NCI-H128 (cell line): ENCODE measurements around the gene RNU6-9.

ENCODE experiments used
- DNase-seq: peaks from one replicate; lab custom pipeline; 2025; ENCODE audit not compliant: unreplicated experiment; lab: John Stamatoyannopoulos, UW

RNU6-9 gene

DNA sequence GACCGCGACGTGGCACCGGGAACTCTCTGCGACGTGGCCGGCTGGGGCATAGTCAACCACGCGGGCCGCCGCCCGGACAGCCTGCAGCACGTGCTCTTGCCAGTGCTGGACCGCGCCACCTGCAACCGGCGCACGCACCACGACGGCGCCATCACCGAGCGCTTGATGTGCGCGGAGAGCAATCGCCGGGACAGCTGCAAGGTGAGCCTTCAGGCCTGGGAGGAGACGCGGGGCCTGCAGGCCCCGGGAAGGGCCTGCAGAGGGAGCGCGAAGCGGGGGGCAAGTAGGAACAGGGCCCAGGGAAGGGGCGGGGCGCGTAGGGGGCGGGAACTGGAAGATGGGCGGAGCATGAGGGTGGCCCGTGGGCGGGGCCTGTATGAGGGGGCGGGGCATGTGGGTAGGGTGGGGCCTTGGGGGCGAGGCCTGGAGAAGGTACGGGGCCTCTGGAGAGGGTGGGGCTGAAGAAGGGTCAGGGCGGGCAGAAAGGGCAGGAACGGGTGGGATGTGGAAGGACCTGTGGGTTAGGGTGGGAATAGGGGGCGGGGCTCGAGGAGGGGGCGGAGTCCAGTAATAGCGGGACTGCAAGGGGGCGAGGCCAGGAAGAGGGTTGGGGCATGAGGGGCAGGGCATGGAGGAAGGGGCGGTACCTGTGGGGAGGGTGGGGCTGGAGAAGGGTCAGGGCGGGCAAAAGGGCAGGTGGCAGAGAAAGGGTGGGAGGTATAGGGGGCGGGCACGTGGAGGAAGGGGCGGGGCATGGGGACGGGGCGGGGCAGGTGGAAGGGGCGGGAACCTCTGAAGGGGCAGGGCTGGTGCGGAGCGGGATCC is 31.3 kb upstream of the RNU6-9 start:
- DNase-seq: no peak

GRCh38 chr19:862581-863314 is 30.5 kb upstream of the RNU6-9 start:
- DNase-seq: no peak

- no peak for DNase-seq
These were observed 30.0 kb upstream of the RNU6-9 start for GRCh38 chr19:863315-863620.

- no peak for DNase-seq
These were observed 26.4 kb upstream of the RNU6-9 start for GRCh38 chr19:866769-867300.

- DNase-seq: no peak
These were observed 25.9 kb upstream of the RNU6-9 start for GRCh38 chr19:867301-867793.

GRCh38 chr19:867855-868457 is 25.3 kb upstream of the RNU6-9 start:
- DNase-seq: no peak

- DNase-seq: no peak
These were observed 24.6 kb upstream of the RNU6-9 start for GRCh38 chr19:868458-869244.

GRCh38 chr19:869245-870177 is 23.8 kb upstream of the RNU6-9 start:
- DNase-seq: no peak

DNA sequence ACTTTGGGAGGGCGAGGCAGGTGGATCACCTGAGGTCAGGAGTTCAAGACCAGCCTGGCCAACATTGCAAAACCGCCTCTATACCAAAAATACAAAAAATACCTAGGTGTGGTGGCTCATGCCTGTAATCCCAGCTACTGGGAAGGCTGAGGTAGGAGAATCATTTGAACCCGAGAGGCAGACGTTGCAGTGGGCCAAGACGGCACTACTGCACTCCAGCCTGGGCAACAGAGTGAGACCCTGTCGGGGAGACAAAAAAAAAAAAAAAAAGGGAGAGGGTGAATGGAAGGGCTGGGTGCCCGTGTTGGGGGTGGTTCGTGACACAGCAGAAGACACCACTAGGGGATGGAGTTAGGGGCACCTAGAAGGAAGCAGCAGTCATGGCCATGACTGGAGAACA is 23.0 kb upstream of the RNU6-9 start:
- DNase-seq: no peak

DNA sequence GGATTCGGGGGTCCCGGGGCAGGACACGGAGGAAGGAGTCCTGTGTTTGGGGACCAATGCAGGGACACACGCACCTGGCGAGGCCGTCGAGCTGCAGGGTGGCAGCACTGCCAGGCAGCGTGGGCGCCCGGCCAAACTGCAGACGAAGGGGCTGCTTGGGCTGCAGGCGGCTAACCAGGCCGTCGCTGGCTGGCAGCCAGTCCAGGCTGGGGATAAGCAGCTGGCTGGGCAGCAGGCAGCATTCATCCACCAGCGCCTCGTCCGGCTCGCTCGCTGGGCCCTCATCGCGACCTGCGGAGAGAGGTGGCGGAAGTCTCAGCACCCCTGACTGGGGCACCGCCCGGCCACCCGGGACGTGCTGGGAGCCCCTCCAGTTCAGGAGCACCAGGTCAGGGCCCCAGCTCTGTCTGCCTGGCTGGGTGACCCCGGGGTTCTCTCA is 22.3 kb upstream of the RNU6-9 start:
- no peak for DNase-seq

DNA sequence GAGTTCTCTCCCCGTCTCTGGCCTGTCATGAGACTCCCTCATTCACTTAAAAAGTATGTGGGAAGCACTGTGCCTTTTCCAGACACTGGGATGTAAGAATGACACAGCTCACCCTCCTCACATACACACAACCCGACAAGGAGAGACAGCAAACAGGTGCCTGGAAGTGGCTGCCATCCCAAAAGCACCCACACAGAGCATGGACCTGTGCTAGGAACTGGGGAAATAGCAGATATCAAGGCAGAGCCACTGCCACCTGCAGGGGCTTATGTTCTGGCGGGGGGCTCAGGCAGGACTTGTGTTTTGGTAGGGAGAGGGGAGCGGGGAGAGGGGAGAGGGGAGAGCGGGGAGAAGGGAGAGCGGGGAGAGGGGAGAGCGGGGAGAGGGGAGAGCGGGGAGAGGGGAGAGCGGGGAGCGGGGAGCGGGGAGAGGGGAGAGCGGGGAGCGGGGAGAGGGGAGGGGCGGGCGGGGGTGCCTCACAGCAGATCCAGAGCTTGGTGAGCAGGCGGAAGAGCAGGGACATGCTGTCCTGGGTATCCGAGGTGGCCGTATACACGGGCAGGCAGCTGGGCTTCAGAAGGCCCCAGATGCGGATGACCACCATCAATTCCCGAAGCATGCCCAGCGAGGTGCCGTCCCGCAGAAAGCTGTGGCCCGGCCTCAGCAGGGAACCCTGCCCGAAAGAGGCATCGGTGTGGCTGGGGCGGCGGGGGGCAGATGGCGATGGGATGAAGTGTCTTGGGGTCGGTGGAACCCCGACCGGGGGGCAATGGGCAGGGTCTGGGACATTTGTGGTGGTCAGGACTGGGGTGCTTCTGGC is 21.6 kb upstream of the RNU6-9 start:
- no peak for DNase-seq

- DNase-seq: no peak
These were observed 20.9 kb upstream of the RNU6-9 start for GRCh38 chr19:872266-872951.

DNA sequence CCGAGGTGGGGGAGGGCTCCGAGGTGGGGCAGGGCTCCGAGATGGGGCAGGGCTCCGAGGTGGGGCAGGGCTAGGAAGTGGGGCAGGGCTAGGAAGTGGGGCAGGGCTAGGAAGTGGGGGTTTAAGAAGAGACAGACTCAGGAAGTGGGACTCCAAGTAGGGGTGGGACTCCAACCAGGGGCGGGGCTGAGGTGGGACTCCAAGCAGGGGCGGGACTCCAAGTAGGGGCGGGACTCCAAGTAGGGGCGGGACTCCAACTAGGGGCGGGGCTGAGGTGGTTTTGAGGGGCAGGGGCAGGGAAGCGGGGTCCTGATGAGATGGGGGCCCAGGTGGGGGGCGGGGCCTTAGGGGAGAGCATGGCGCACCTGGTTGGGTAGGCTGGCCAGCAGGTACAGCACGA is 20.2 kb upstream of the RNU6-9 start:
- DNase-seq: no peak

DNA sequence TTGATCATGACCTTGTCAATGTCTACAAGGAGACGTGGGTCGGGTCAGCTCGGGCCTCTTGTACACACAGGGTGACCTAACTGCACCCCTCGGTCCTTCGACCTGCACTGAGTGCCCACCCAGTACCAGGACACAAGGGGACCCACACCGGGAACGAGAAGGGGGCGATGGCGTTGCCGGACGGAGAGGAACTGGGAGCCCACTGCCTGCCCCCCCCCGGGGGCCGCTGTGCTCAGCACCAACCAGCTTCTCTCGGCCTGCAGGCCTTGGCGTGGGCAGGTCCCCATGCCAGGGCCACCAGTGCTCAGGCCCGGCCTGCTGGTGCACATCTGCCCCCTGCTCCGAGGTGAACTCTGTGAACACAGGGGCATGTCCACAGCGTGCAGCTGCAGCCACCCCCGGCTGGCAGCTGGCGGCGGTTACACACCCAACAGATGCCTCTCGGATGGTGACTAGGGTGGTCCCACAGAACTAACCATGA is 19.7 kb upstream of the RNU6-9 start:
- no peak for DNase-seq

GRCh38 chr19:875265-875879 is 17.9 kb upstream of the RNU6-9 start:
- DNase-seq: no peak

DNA sequence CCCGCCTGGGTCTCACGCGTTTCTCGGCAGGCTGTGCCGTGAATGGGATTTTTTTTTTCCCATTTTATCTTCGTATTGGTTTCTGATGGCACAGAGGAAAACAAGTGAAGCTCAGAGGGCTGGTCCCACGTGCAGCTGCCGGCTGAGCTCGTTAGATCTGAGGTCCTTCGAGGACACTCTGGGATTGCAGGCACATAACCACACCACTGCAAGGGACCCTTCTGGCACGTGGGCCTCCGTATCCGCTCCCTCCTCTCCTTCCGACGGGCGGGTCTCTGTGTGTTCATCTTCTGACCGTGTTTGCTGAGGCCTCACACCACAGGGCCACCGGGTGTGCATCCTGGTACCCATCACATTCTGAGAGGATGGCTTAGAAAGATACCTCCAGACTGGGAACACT is 17.2 kb upstream of the RNU6-9 start:
- DNase-seq: no peak

DNA sequence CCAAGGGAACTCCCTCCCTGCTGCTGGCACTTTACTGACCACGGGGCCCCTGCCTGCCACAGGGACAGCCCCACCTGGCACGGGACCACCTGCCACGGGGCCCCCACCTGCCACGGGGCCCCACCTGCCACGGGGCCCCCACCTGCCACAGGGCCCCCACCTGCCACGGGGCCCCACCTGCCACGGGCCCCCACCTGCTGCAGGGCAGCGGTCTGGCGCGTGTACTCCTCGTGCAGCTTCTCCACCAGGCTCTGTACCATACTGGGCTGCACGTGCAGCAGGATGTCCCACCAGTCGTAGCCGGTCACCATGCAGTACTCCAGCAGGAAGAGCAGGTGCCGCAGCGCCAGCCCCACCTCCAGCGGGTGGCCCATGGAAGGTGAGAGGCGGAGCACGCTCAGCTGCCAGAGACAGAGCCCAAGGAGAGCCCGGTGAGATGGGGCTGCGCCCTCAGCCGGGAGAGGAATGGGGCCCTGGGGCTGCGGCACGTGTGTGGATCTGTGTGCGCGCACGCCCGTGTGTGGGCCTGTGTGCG is 16.4 kb upstream of the RNU6-9 start:
- no peak for DNase-seq
